Activated naive CD4-positive, alpha-beta T cell treated with anti-CD3 and anti-CD28 coated beads, Interleukin-2, amount 10 ng/mL, durations not matched to agents 7 days and 5 days (primary cell): ENCODE results near the gene IFT22.

Experiments
- CTCF ChIA-PET: fragments of 350-600 bp; sonication (Branson Sonifier 250); formaldehyde crosslinking; loops from one replicate; lab custom pipeline; 2021; ENCODE audit warnings: antibody characterized with exemption; lab: Charles Lee
- DNase-seq: peaks from one replicate; pipeline ENCODE4 v3.0.0-alpha.2; 2020
- H3K27ac Mint-ChIP-seq: one replicate; pipeline ENCODE4 v1.8.0; 2021; ENCODE audit warnings: mild to moderate bottlenecking, moderate library complexity, mixed read lengths
- H3K27me3 Mint-ChIP-seq: one replicate; pipeline ENCODE4 v1.8.0; 2021; ENCODE audit warnings: mild to moderate bottlenecking, mixed read lengths
- H3K36me3 Mint-ChIP-seq: one replicate; pipeline ENCODE4 v1.8.0; 2021; ENCODE audit warnings: mixed read lengths
- H3K4me1 Mint-ChIP-seq: one replicate; pipeline ENCODE4 v1.8.0; 2021; ENCODE audit warnings: mixed read lengths
- H3K4me3 Mint-ChIP-seq: one replicate; pipeline ENCODE4 v1.8.0; 2021; ENCODE audit warnings: mild to moderate bottlenecking, moderate library complexity, mixed read lengths
- H3K9me3 Mint-ChIP-seq: one replicate; pipeline ENCODE4 v1.8.0; 2021; ENCODE audit warnings: mixed read lengths

Gene IFT22

GRCh38 chr7:101347477-101347876 lies 25.9 kb upstream of the IFT22 start:
- H3K4me1 Mint-ChIP-seq = peaks cover 7% of the 10 kb centered on the region
- peaks cover 21% of the 10 kb centered on the region for H3K27me3 Mint-ChIP-seq
- peaks cover 2% of the 10 kb centered on the region for H3K9me3 Mint-ChIP-seq
- DNase-seq = no peak
- H3K27ac Mint-ChIP-seq = no peak overlapping the region
- no peaks in the 10 kb centered on the region for H3K36me3 Mint-ChIP-seq
- CTCF ChIA-PET = no interaction called here
- no peak overlapping the region for H3K4me3 Mint-ChIP-seq

- Mint-ChIP-seq H3K4me1 (no peaks in the 10 kb centered on the region), H3K27me3 (peaks cover 22% of the 10 kb centered on the region), H3K4me3 (no peak overlapping the region), H3K9me3 (no peaks in the 10 kb centered on the region), H3K36me3 (no peaks in the 10 kb centered on the region), H3K27ac (no peak overlapping the region)
- no peak for DNase-seq
- CTCF ChIA-PET = no interaction called here
Observed at GRCh38 chr7:101342892-101343291, 21.3 kb upstream of the IFT22 start.

GRCh38 chr7:101340379-101340778 lies 18.8 kb upstream of the IFT22 start:
- H3K36me3 Mint-ChIP-seq = no peaks in the 10 kb centered on the region
- H3K27me3 Mint-ChIP-seq = peaks cover 22% of the 10 kb centered on the region
- DNase-seq = no peak
- H3K27ac Mint-ChIP-seq = no peak overlapping the region
- H3K4me3 Mint-ChIP-seq = no peak overlapping the region
- H3K4me1 Mint-ChIP-seq = no peaks in the 10 kb centered on the region
- H3K9me3 Mint-ChIP-seq = no peaks in the 10 kb centered on the region
- CTCF ChIA-PET = no interaction called here

- DNase-seq = no peak
- Mint-ChIP-seq H3K4me3 (no peak overlapping the region), H3K9me3 (no peaks in the 10 kb centered on the region), H3K27ac (no peak overlapping the region), H3K27me3 (peaks cover 6% of the 10 kb centered on the region), H3K36me3 (no peaks in the 10 kb centered on the region), H3K4me1 (no peaks in the 10 kb centered on the region)
- CTCF ChIA-PET = no interaction called here
Observed at GRCh38 chr7:101333912-101334311, 12.3 kb upstream of the IFT22 start.

- H3K4me1 Mint-ChIP-seq = no peaks in the 10 kb centered on the region
- no peak overlapping the region for H3K27ac Mint-ChIP-seq
- CTCF ChIA-PET = interaction anchor here (1.2 to 1.4 kb wide), 2 partner anchors 10 to 109 kb away, joined by 3 read pairs; partner anchors contain the start of gene IFT22
- H3K9me3 Mint-ChIP-seq = no peaks in the 10 kb centered on the region
- peaks cover 6% of the 10 kb centered on the region for H3K27me3 Mint-ChIP-seq
- no peaks in the 10 kb centered on the region for H3K36me3 Mint-ChIP-seq
- no peak for DNase-seq
- H3K4me3 Mint-ChIP-seq = no peak overlapping the region
Observed at GRCh38 chr7:101332026-101332425, 10.4 kb upstream of the IFT22 start.

GRCh38 chr7:101330011-101330484 lies 8.4 kb upstream of the IFT22 start:
- DNase-seq = no peak
- CTCF ChIA-PET = no interaction called here
- H3K27me3 Mint-ChIP-seq = peaks cover 6% of the 10 kb centered on the region
- no peaks in the 10 kb centered on the region for H3K36me3 Mint-ChIP-seq
- peak overlapping the region; percentile 8 for H3K27ac Mint-ChIP-seq
- H3K9me3 Mint-ChIP-seq = no peaks in the 10 kb centered on the region
- H3K4me3 Mint-ChIP-seq = no peak overlapping the region
- H3K4me1 Mint-ChIP-seq = no peaks in the 10 kb centered on the region

- CTCF ChIA-PET = interaction anchor here (1.0 to 1.2 kb wide), 2 partner anchors 13 to 46 kb away, joined by 3 to 5 read pairs; no protein-coding TSS in a partner anchor
- no peaks in the 10 kb centered on the region for H3K36me3 Mint-ChIP-seq
- peaks cover 15% of the 10 kb centered on the region for H3K27me3 Mint-ChIP-seq
- no peak overlapping the region for H3K27ac Mint-ChIP-seq
- no peaks in the 10 kb centered on the region for H3K9me3 Mint-ChIP-seq
- DNase-seq = no peak
- no peak overlapping the region for H3K4me3 Mint-ChIP-seq
- H3K4me1 Mint-ChIP-seq = peaks cover 2% of the 10 kb centered on the region
Observed at GRCh38 chr7:101328159-101328558, 6.5 kb upstream of the IFT22 start.

GRCh38 chr7:101319401-101319800 lies 2.2 kb downstream of the IFT22 start:
- Mint-ChIP-seq H3K36me3 (peaks cover 10% of the 10 kb centered on the region), H3K27ac (no peak overlapping the region), H3K27me3 (peaks cover 9% of the 10 kb centered on the region), H3K4me3 (no peak overlapping the region), H3K4me1 (peaks cover 20% of the 10 kb centered on the region), H3K9me3 (no peaks in the 10 kb centered on the region)
- CTCF ChIA-PET = interaction anchor here (0.6 kb wide), 1 partner anchor 486 kb away, joined by 5 read pairs; no protein-coding TSS in a partner anchor
- no peak for DNase-seq

- Mint-ChIP-seq H3K9me3 (peaks cover 10% of the 10 kb centered on the region), H3K4me1 (no peaks in the 10 kb centered on the region), H3K36me3 (peaks cover 16% of the 10 kb centered on the region), H3K4me3 (no peak overlapping the region), H3K27ac (no peak overlapping the region), H3K27me3 (no peaks in the 10 kb centered on the region)
- peak; percentile 70 for DNase-seq
- CTCF ChIA-PET = interaction anchor here (0.6 to 1.9 kb wide), 17 partner anchors 9 to 406 kb away, joined by 3 to 6 read pairs (median 3); no protein-coding TSS in a partner anchor
Observed at GRCh38 chr7:101315336-101315735, 6.3 kb downstream of the IFT22 start.

- Mint-ChIP-seq H3K27ac (no peak overlapping the region), H3K9me3 (peaks cover 12% of the 10 kb centered on the region), H3K4me1 (peaks cover 4% of the 10 kb centered on the region), H3K27me3 (peaks cover 45% of the 10 kb centered on the region), H3K36me3 (peaks cover 12% of the 10 kb centered on the region), H3K4me3 (peak overlapping the region; percentile 78)
- CTCF ChIA-PET = interaction anchor here (0.9 to 1.3 kb wide), 2 partner anchors 26 to 44 kb away, joined by 3 read pairs; no protein-coding TSS in a partner anchor
- DNase-seq = peak; percentile 53
Observed at GRCh38 chr7:101308245-101309085, 13.1 kb downstream of the IFT22 start.

GRCh38 chr7:101306307-101306706 lies 15.3 kb downstream of the IFT22 start:
- H3K27ac Mint-ChIP-seq = no peak overlapping the region
- H3K4me3 Mint-ChIP-seq = no peak overlapping the region
- peaks cover 15% of the 10 kb centered on the region for H3K36me3 Mint-ChIP-seq
- H3K9me3 Mint-ChIP-seq = peaks cover 9% of the 10 kb centered on the region
- peaks cover 4% of the 10 kb centered on the region for H3K4me1 Mint-ChIP-seq
- CTCF ChIA-PET = interaction anchor here (1.2 kb wide), 1 partner anchor 9 kb away, joined by 3 read pairs; no protein-coding TSS in a partner anchor
- no peak for DNase-seq
- H3K27me3 Mint-ChIP-seq = peaks cover 66% of the 10 kb centered on the region

GRCh38 chr7:101303102-101303701 lies 18.4 kb downstream of the IFT22 start:
- Mint-ChIP-seq H3K36me3 (peaks cover 14% of the 10 kb centered on the region), H3K27ac (no peak overlapping the region), H3K4me1 (peaks cover 10% of the 10 kb centered on the region), H3K27me3 (peaks cover 87% of the 10 kb centered on the region), H3K9me3 (peaks cover 10% of the 10 kb centered on the region), H3K4me3 (no peak overlapping the region)
- CTCF ChIA-PET = no interaction called here
- no peak for DNase-seq

- Mint-ChIP-seq H3K27ac (no peak overlapping the region), H3K27me3 (peaks cover 88% of the 10 kb centered on the region), H3K4me1 (peaks cover 7% of the 10 kb centered on the region), H3K9me3 (peaks cover 10% of the 10 kb centered on the region), H3K4me3 (no peak overlapping the region), H3K36me3 (peaks cover 12% of the 10 kb centered on the region)
- CTCF ChIA-PET = no interaction called here
- DNase-seq = no peak
Observed at GRCh38 chr7:101302641-101303101, 18.9 kb downstream of the IFT22 start.
